GM12878 (cell line): ENCODE results near the gene ZMYM5. TPM values are rescaled to one million over a fixed set of nuclear protein-coding genes. Genes with fewer than 3 reads are reported as not detected.

Experiments used
- ATAC-seq: fragments of 200-7000 bp; cut with Tn5 transposase; 3 replicates; pipeline ENCODE4 v1.9.1; 2020; ENCODE audit warnings: mild to moderate bottlenecking, moderate library complexity
- BruUV-seq: library from RNA; stranded (reverse); fragments of 400-500 nt; replicated peaks from 2 replicates; lab custom pipeline; 2021; lab: Mats Ljungman, UMichigan
- CTCF ChIA-PET: fragments of 300-600 bp; sonication (Branson Sonifier 250); formaldehyde crosslinking; extraction: SDS; loops from one replicate; lab custom pipeline; 2021; ENCODE audit warnings: inconsistent platforms; lab: Yijun Ruan, JAX
- POLR2A ChIA-PET: fragments of 350-600 bp; formaldehyde crosslinking; extraction: SDS; loops from one replicate; lab custom pipeline; 2021; ENCODE audit warnings: inconsistent platforms; lab: Charles Lee
- RAD21 ChIA-PET: fragments of 300-600 bp; sonication (Branson Sonifier 250); formaldehyde crosslinking; loops from one replicate; lab custom pipeline; 2023; ENCODE audit warnings: antibody characterized with exemption; ENCODE audit not compliant: unreplicated experiment; lab: Charles Lee
- SMC1A ChIA-PET: fragments of 300-600 bp; sonication (Branson Sonifier 250); formaldehyde crosslinking; loops from one replicate; lab custom pipeline; 2023; ENCODE audit not compliant: unreplicated experiment, uncharacterized antibody; lab: Charles Lee
- DNase-seq: peaks from one replicate; pipeline ENCODE4 v3.0.0-alpha.2; 2011; ENCODE audit warnings: low read depth, low spot score
- FAIRE-seq: peaks from 3 replicates; lab custom pipeline; 2011; peaks lifted over from hg19 to GRCh38; lab: Jason Lieb, UNC
- H2AFZ ChIP-seq: 2 replicates; pipeline ENCODE4 v1.6.0; 2011; ENCODE audit warnings: low read depth, low read length, control low read depth; ENCODE audit not compliant: control insufficient read depth
- H3K27ac ChIP-seq: 2 replicates; pipeline ENCODE4 v1.5.1; 2011; ENCODE audit warnings: control low read depth; ENCODE audit not compliant: control insufficient read depth, insufficient read depth
- H3K27me3 ChIP-seq, 2 experiments: replicated peaks in 1 of 2; 2 replicates each; pipeline versions ENCODE4 v1.6.0 to v1.6.1; 2011; ENCODE audit warnings: low read length in 1 of 2; ENCODE audit not compliant: control insufficient read depth in 2 of 2, insufficient read depth in 2 of 2
- H3K36me3 ChIP-seq, 2 experiments: 2 replicates each; pipeline ENCODE4 v1.5.1; 2011; ENCODE audit warnings: low read length in 1 of 2; ENCODE audit not compliant: control insufficient read depth in 2 of 2, insufficient read depth in 2 of 2
- H3K4me1 ChIP-seq: 2 replicates; pipeline ENCODE4 v1.6.1; 2011; ENCODE audit warnings: mild to moderate bottlenecking, low read length, moderate library complexity, mixed read lengths; ENCODE audit not compliant: control insufficient read depth, insufficient read depth
- H3K4me2 ChIP-seq: 2 replicates; pipeline ENCODE4 v1.6.0; 2011; ENCODE audit warnings: control low read depth; ENCODE audit not compliant: control insufficient read depth, insufficient read depth
- H3K4me3 ChIP-seq: fragments of 200-600 bp; sonication (generic); 2 replicates; pipeline ENCODE4 v1.5.1; 2016
- H3K79me2 ChIP-seq: 2 replicates; pipeline ENCODE4 v1.6.0; 2011; ENCODE audit warnings: low read length; ENCODE audit not compliant: control insufficient read depth, insufficient read depth
- H3K9ac ChIP-seq: 2 replicates; pipeline ENCODE4 v1.8.0; 2011; ENCODE audit warnings: low read length, control low read depth, mixed read lengths; ENCODE audit not compliant: control insufficient read depth, insufficient read depth
- H3K9me3 ChIP-seq: replicated peaks from 3 replicates; pipeline ENCODE4 v1.5.1; 2011; ENCODE audit warnings: mild to moderate bottlenecking, low read length; ENCODE audit not compliant: control insufficient read depth, insufficient read depth
- H4K20me1 ChIP-seq: 2 replicates; pipeline ENCODE4 v1.6.0; 2011; ENCODE audit not compliant: control insufficient read depth, insufficient read depth
- BCL11A ChIP-seq: IDR thresholded peaks from 2 replicates; pipeline ENCODE4 v1.6.1; 2011; ENCODE audit warnings: low read depth, low read length
- BMI1 ChIP-seq: fragments of 450-650 bp; IDR thresholded peaks from 2 replicates; pipeline ENCODE4 v1.6.1; 2016; ENCODE audit warnings: mild to moderate bottlenecking, moderate library complexity, borderline replicate concordance
- CHD4 ChIP-seq: fragments of 200-600 bp; sonication (generic); IDR thresholded peaks from 2 replicates; pipeline ENCODE4 v1.6.1; 2016; ENCODE audit warnings: mild to moderate bottlenecking
- HCFC1 ChIP-seq: fragments of 150-350 bp; IDR thresholded peaks from 2 replicates; pipeline ENCODE4 v1.6.1; 2014; ENCODE audit warnings: low read length
- HDGF ChIP-seq: fragments of 450-650 bp; IDR thresholded peaks from 2 replicates; pipeline ENCODE4 v1.6.1; 2016; ENCODE audit warnings: antibody characterized with exemption
- KLF5 ChIP-seq: fragments of 450-650 bp; IDR thresholded peaks from 2 replicates; pipeline ENCODE4 v1.6.1; 2014; ENCODE audit warnings: mild to moderate bottlenecking; ENCODE audit not compliant: partially characterized antibody
- MTA2 ChIP-seq: fragments of 450-650 bp; IDR thresholded peaks from 2 replicates; pipeline ENCODE4 v1.6.1; 2016; ENCODE audit warnings: low read depth, mild to moderate bottlenecking, moderate library complexity
- MXI1 ChIP-seq: fragments of 150-350 bp; IDR thresholded peaks from 2 replicates; pipeline ENCODE4 v1.6.1; 2011; ENCODE audit warnings: low read depth, mild to moderate bottlenecking, inconsistent platforms, low read length, improper control_type of control experiment
- PAX8 ChIP-seq: fragments of 450-650 bp; IDR thresholded peaks from 2 replicates; pipeline ENCODE4 v1.6.1; 2017; ENCODE audit warnings: mild to moderate bottlenecking, moderate library complexity
- PKNOX1 ChIP-seq: fragments of 450-650 bp; IDR thresholded peaks from 2 replicates; pipeline ENCODE4 v1.6.1; 2016; ENCODE audit warnings: mild to moderate bottlenecking
- POLR2AphosphoS5 ChIP-seq: IDR thresholded peaks from 2 replicates; pipeline ENCODE4 v1.6.1; 2011; ENCODE audit warnings: mild to moderate bottlenecking, low read length, inconsistent platforms
- RELA ChIP-seq: fragments of 450-650 bp; IDR thresholded peaks from 2 replicates; pipeline ENCODE4 v1.8.0; 2014; ENCODE audit warnings: borderline replicate concordance; ENCODE audit not compliant: partially characterized antibody
- RUNX3 ChIP-seq: IDR thresholded peaks from 2 replicates; pipeline ENCODE4 v1.6.1; 2012; ENCODE audit warnings: low read length, inconsistent platforms
- SMC3 ChIP-seq: IDR thresholded peaks from 2 replicates; pipeline ENCODE4 v1.6.1; 2011; ENCODE audit warnings: low read length, improper control_type of control experiment, borderline replicate concordance
- SPI1 ChIP-seq: IDR thresholded peaks from 2 replicates; pipeline ENCODE4 v1.6.1; 2011; ENCODE audit warnings: low read depth, mild to moderate bottlenecking, low read length, moderate library complexity, borderline replicate concordance; ENCODE audit not compliant: insufficient read depth
- USF2 ChIP-seq: IDR thresholded peaks from 2 replicates; pipeline ENCODE4 v1.6.1; 2011; ENCODE audit warnings: low read depth, low read length, improper control_type of control experiment, borderline replicate concordance
- YY1 ChIP-seq: IDR thresholded peaks from 2 replicates; pipeline ENCODE4 v1.6.1; 2011; ENCODE audit warnings: low read depth, mild to moderate bottlenecking, low read length
- ZNF687 ChIP-seq: fragments of 450-650 bp; IDR thresholded peaks from 2 replicates; pipeline ENCODE4 v1.6.1; 2017; ENCODE audit warnings: mild to moderate bottlenecking, moderate library complexity
- WGBS: methylation state at CpG from one replicate; pipeline ENCODE4 v1.1.6; 2016; ENCODE audit warnings: low lambda C conversion rate; ENCODE audit not compliant: insufficient replicate concordance, insufficient coverage; ENCODE audit errors: missing lambda C conversion rate; 5-methylcytosine and 5-hydroxymethylcytosine counted together
- in situ Hi-C: fragments of 300-500 bp; cut with MboI; formaldehyde crosslinking; loops from 9 replicates; pipeline ENCODE4 v1.14.3; 2018; ENCODE audit warnings: mixed read lengths
- intact Hi-C: fragments of 100-400 bp; cut with micrococcal nuclease; formaldehyde crosslinking; loops from one replicate; pipeline ENCODE4 v1.14.2; 2022; ENCODE audit not compliant: unreplicated experiment
- polyA plus RNA-seq, 11 experiments: library from polyadenylated mRNA; depleted of rRNA in 4 of 11; unstranded in 6 of 11; stranded (reverse) in 5 of 11; fragments of >200 nt; fragmentation: Nextera tagmentation in 4 of 11; fragmentation: Illumina TruSeq in 1 of 11; extraction: Ambion mirVana in 4 of 11; extraction: Trizol in 1 of 11; gene quantifications; 1 replicate in 1 of 11; 2 replicates in 10 of 11; pipeline versions ENCODE4 v1.2.1 to v1.2.3, GENCODE V29; 2011 to 2016; ENCODE audit warnings: inconsistent platforms in 2 of 11, missing spikeins in 2 of 11, low read depth in 1 of 11
- total RNA-seq, 4 experiments: library from RNA; depleted of rRNA in 3 of 4; stranded (reverse); fragments of >200 nt in 3 of 4; fragmentation: Illumina TruSeq in 1 of 4; extraction: Trizol in 1 of 4; gene quantifications; 2 replicates each; pipeline versions ENCODE4 v1.2.1 to v1.2.3, GENCODE V29; 2013 to 2021

ZMYM5 gene
- total and polyA plus RNA-seq, 10 of the 15 experiments (the other 5 are each of a cell fraction or from before 2014, with no cell fraction given): 7.1 to 13.7 (median 10.6) TPM

- Histone ChIP-seq H3K27ac (peak overlapping the region; percentile 56), H3K9ac (peak overlapping the region; percentile 83), H2AFZ (peak overlapping the region; percentile 75), H4K20me1 (no peaks in the 10 kb centered on the region), H3K27me3 (no peaks in the 10 kb centered on the region), H3K36me3 (no peaks in the 10 kb centered on the region; a peak in 1 of 4 replicates), H3K4me2 (peak overlapping the region; percentile 76), H3K4me3 (peak overlapping the region; percentile 82), H3K4me1 (peaks cover 13% of the 10 kb centered on the region), H3K9me3 (no peaks in the 10 kb centered on the region; the same call in 1 of the 3 replicates), H3K79me2 (peaks cover 44% of the 10 kb centered on the region)
- intact Hi-C loops: loop anchor here (1.0 to 10.0 kb wide), 4 partner anchors 80 to 228 kb away; partner anchors contain the start of genes MPHOSPH8 and PSPC1
- ChIA-PET CTCF (interaction anchor here (1.1 to 2.4 kb wide), 5 partner anchors 11 to 100 kb away, joined by 3 to 10 read pairs (median 6); no protein-coding TSS in a partner anchor), SMC1A (interaction anchor here (1.1 to 1.5 kb wide), 4 partner anchors 17 to 80 kb away, joined by 3 to 6 read pairs (median 4); partner anchors contain the start of gene PSPC1), POLR2A (interaction anchor here (0.7 to 1.9 kb wide), 3 partner anchors 11 to 90 kb away, joined by 3 to 8 read pairs (median 4); no protein-coding TSS in a partner anchor), RAD21 (interaction anchor here (0.9 to 1.8 kb wide), 3 partner anchors 17 to 80 kb away, joined by 3 to 6 read pairs (median 3); partner anchors contain the start of gene PSPC1)
- WGBS: under 1% methylated on average over 40 of the region's 66 CpGs
- no peak for DNase-seq
- no TSS peak for BruUV-seq
- peak; percentile 9 for ATAC-seq
- in situ Hi-C loops: no loop called here
- no peak for FAIRE-seq
- TF ChIP-seq BCL11A (no peak), ZNF687 (0 out of 2 replicates have a peak, but pooled peaks have one; percentile 26), MXI1 (no peak), HDGF (no peak), SMC3 (no peak), BMI1 (no peak), KLF5 (no peak), RUNX3 (peak; percentile 64), USF2 (no peak), CHD4 (no peak), HCFC1 (no peak), PAX8 (no peak), POLR2AphosphoS5 (no peak), PKNOX1 (0 out of 2 replicates have a peak, but pooled peaks have one; percentile 9), SPI1 (no peak), RELA (no peak), YY1 (peak; percentile 92), MTA2 (peak; percentile 30; the same call in 1 of the 2 replicates)
Observed at GRCh38 chr13:19862481-19863313, 752 bp downstream of the ZMYM5 start.
